OCI-LY7 (cell line): ENCODE results near the gene TTC21A. TPM values are rescaled to one million over a fixed set of nuclear protein-coding genes. Genes with fewer than 3 reads are reported as not detected.

Experiments
- BruUV-seq: library from RNA; stranded (reverse); fragments of 400-500 nt; replicated peaks from 2 replicates; lab custom pipeline; 2021; lab: Mats Ljungman, UMichigan
- CTCF ChIA-PET: fragments of 300-600 bp; sonication (Branson Sonifier 250); formaldehyde crosslinking; loops from one replicate; lab custom pipeline; 2022; ENCODE audit warnings: antibody characterized with exemption; ENCODE audit not compliant: unreplicated experiment; lab: Charles Lee
- POLR2A ChIA-PET: fragments of 300-600 bp; sonication (Branson Sonifier 250); formaldehyde crosslinking; loops from one replicate; lab custom pipeline; 2022; ENCODE audit warnings: antibody characterized with exemption; lab: Charles Lee
- DNase-seq: peaks from one replicate; pipeline ENCODE4 v3.0.0-alpha.2; 2015; ENCODE audit warnings: low spot score
- H2AFZ ChIP-seq: fragments of 200-600 bp; sonication (generic), shearing (Covaris generic); 2 replicates; pipeline ENCODE4 v1.6.1; 2014; ENCODE audit warnings: mild to moderate bottlenecking, antibody characterized with exemption, low read length, moderate library complexity
- H3K27ac ChIP-seq: fragments of 200-600 bp; sonication (generic); 2 replicates; pipeline ENCODE4 v1.5.1; 2014; ENCODE audit warnings: mixed run types, low read depth, mild to moderate bottlenecking, moderate library complexity, low read length, inconsistent platforms; ENCODE audit not compliant: poor library complexity, severe bottlenecking
- H3K36me3 ChIP-seq: fragments of 200-600 bp; sonication (generic); 2 replicates; pipeline ENCODE4 v1.6.1; 2014; ENCODE audit warnings: mild to moderate bottlenecking, antibody characterized with exemption, low read length, moderate library complexity, mixed read lengths; ENCODE audit not compliant: insufficient read depth
- H3K4me1 ChIP-seq: fragments of 200-600 bp; sonication (generic); 2 replicates; pipeline ENCODE4 v1.5.1; 2014; ENCODE audit warnings: mild to moderate bottlenecking, low read length; ENCODE audit not compliant: insufficient read depth, poor library complexity, severe bottlenecking
- H3K4me2 ChIP-seq: fragments of 200-600 bp; sonication (generic); 2 replicates; pipeline ENCODE4 v1.6.1; 2014; ENCODE audit warnings: mild to moderate bottlenecking, low read length
- H3K4me3 ChIP-seq: fragments of 200-600 bp; sonication (generic); 2 replicates; pipeline ENCODE4 v1.5.1; 2014; ENCODE audit warnings: mild to moderate bottlenecking, low read depth, low read length; ENCODE audit not compliant: poor library complexity, severe bottlenecking
- H3K79me2 ChIP-seq: fragments of 200-600 bp; sonication (generic); 2 replicates; pipeline ENCODE4 v1.6.1; 2016; ENCODE audit warnings: low read depth, mild to moderate bottlenecking, low read length, moderate library complexity, mixed read lengths; ENCODE audit not compliant: insufficient read depth
- H3K9me2 ChIP-seq: fragments of 200-600 bp; sonication (generic); 2 replicates; pipeline ENCODE4 v1.6.1; 2016; ENCODE audit warnings: mild to moderate bottlenecking, low read length, mixed read lengths; ENCODE audit not compliant: insufficient read depth
- H3K9me3 ChIP-seq: fragments of 200-600 bp; sonication (generic); 2 replicates; pipeline ENCODE4 v1.6.1; 2014; ENCODE audit warnings: mild to moderate bottlenecking, mixed run types, low read length, mixed read lengths
- H4K20me1 ChIP-seq: fragments of 200-600 bp; sonication (generic); 2 replicates; pipeline ENCODE4 v1.6.1; 2014; ENCODE audit warnings: mild to moderate bottlenecking, antibody characterized with exemption, low read length, moderate library complexity, mixed read lengths; ENCODE audit not compliant: insufficient read depth
- EZH2phosphoT487 ChIP-seq: fragments of 200-600 bp; sonication (generic); IDR thresholded peaks from 2 replicates; pipeline ENCODE4 v1.6.1; 2018; ENCODE audit warnings: low read depth, borderline replicate concordance, mild to moderate bottlenecking, mixed run types, antibody characterized with exemption, low read length, moderate library complexity, mixed read lengths
- intact Hi-C: fragments of 100-400 bp; cut with micrococcal nuclease; formaldehyde crosslinking; loops from one replicate; pipeline ENCODE4 v1.10.0; 2022; ENCODE audit not compliant: unreplicated experiment
- total RNA-seq, 2 experiments: library from RNA; depleted of rRNA in 1 of 2; stranded (reverse); fragments of >200 nt in 1 of 2; shearing (Covaris generic) in 1 of 2; gene quantifications; 2 replicates each; pipeline ENCODE4 v1.2.3, GENCODE V29; 2014 to 2022
- TF ChIP-seq, protein P1 (sequence below): fragments of 200-600 bp; sonication (generic); conservative IDR thresholded peaks from 2 replicates; pipeline ENCODE4 v1.5.1; 2014; ENCODE audit warnings: mild to moderate bottlenecking, antibody characterized with exemption, low read length, moderate library complexity, mixed read lengths

The TTC21A gene
- total RNA-seq, 2 experiments from 2014 or later: 12.8 to 27.1 TPM

DNA sequence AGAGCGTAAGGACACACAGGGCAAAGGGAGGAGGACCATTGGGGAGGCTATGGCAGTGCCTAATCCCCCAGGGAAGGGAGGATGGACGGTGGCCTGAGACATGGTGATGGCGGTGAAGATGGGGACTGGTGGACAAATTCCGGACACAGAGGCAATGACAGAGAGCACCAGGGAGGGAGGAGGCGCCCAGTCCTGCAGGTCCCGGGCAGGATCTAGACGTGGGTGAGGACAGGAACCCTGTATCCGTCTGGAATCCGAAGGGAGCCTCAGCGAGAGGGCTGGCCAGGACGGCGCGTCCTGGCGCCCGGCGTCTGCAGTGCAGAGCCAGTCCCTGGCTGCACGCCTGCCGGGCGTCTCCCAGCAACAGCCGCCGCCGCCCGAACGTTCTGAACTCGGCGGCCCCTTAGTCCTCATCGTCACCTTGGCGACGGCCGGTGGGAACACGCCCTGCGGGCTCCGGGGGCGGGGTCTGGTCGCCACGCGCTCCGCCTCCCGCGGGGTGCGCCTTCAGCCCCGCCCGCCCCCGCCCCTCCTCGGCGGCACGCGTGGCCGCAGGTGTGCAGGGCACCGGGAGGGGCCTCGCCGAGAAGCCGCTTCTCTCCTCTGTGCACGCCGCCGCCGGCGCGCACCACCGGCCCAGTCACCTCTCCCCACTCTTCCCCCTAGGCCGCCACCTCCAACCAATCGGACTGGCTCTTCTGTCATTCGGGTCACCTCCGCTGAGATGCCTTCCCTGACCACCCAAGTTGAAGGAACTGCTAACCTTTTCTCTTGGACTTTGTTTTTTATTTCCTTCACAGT lies 73.3 kb downstream of the TTC21A start:
- H3K4me3 ChIP-seq: peak overlapping the region; percentile 55
- peaks cover 30% of the 10 kb centered on the region for H3K4me1 ChIP-seq
- no peaks in the 10 kb centered on the region for H4K20me1 ChIP-seq
- peak; percentile 67 for DNase-seq
- ChIA-PET CTCF (no interaction called here), POLR2A (interaction anchor here (0.6 kb wide), 1 partner anchor 32 kb away, joined by 3 read pairs; no protein-coding TSS in a partner anchor)
- no peaks in the 10 kb centered on the region for H3K9me3 ChIP-seq
- intact Hi-C loops: loop anchor here (1.0 to 5.0 kb wide), 4 partner anchors 32 to 93 kb away; no protein-coding TSS in a partner anchor
- no peaks in the 10 kb centered on the region for H3K36me3 ChIP-seq
- H3K4me2 ChIP-seq: peak overlapping the region; percentile 65
- H3K79me2 ChIP-seq: no peaks in the 10 kb centered on the region
- H2AFZ ChIP-seq: peak overlapping the region; percentile 43; the same call in 1 of the 2 replicates
- no TSS peak for BruUV-seq
- no peaks in the 10 kb centered on the region for H3K9me2 ChIP-seq
- no peak overlapping the region for H3K27ac ChIP-seq
- TF ChIP-seq, protein P1, sequence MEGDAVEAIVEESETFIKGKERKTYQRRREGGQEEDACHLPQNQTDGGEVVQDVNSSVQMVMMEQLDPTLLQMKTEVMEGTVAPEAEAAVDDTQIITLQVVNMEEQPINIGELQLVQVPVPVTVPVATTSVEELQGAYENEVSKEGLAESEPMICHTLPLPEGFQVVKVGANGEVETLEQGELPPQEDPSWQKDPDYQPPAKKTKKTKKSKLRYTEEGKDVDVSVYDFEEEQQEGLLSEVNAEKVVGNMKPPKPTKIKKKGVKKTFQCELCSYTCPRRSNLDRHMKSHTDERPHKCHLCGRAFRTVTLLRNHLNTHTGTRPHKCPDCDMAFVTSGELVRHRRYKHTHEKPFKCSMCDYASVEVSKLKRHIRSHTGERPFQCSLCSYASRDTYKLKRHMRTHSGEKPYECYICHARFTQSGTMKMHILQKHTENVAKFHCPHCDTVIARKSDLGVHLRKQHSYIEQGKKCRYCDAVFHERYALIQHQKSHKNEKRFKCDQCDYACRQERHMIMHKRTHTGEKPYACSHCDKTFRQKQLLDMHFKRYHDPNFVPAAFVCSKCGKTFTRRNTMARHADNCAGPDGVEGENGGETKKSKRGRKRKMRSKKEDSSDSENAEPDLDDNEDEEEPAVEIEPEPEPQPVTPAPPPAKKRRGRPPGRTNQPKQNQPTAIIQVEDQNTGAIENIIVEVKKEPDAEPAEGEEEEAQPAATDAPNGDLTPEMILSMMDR: no peak
- TF ChIP-seq EZH2phosphoT487: no peak

DNA sequence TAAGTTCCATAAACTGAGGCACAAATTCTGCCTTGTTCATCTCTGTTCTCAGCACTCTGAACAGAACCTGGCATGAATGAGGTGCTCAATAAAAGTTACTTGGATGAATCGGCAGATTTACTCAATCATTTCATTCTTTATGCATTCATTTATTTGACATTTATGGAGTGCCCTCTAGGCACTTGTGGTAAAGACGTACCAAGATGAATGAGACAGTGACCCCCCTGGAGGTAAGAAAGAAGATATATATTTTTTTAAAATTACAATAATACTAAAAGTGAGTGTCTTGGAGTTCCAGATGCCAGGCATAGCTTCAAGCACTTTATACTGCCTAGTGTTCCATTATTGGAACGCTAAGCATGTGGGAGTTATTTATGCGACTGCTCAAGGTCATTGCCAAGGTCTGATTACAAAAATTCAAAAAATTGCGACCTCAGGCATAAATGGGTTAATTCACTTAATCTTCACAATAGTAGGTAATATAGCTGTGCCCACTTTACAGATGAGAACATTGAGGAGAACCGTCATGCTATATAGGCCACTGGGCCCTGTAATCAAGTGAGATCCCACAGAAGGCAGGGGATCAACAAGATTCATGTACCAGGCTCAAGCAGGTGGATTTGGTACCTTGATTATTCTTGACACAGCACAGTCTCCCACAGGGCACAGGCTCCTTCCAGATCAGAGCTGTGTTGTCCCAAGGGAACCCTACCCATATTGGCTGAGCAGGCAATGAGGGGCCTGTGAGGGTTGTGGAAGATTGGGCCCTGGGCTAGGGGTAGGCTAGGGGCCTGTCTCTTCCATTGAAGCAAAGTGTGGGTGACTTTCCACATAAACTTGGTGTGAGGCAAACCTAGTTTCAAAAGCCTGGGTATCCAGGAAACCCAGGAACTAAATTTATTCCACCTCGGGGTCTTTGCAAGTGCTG lies 74.2 kb downstream of the TTC21A start:
- DNase-seq: peak; percentile 30
- BruUV-seq: no TSS peak
- Histone ChIP-seq H3K4me2 (peak overlapping the region; percentile 65), H3K4me3 (peak overlapping the region; percentile 55), H3K9me3 (no peaks in the 10 kb centered on the region), H3K4me1 (peaks cover 30% of the 10 kb centered on the region), H2AFZ (peak overlapping the region; percentile 43; the same call in 1 of the 2 replicates), H3K79me2 (no peaks in the 10 kb centered on the region), H3K36me3 (no peaks in the 10 kb centered on the region), H3K27ac (no peak overlapping the region), H4K20me1 (no peaks in the 10 kb centered on the region), H3K9me2 (no peaks in the 10 kb centered on the region)
- intact Hi-C loops: loop anchor here (1.0 to 5.0 kb wide), 4 partner anchors 33 to 94 kb away; no protein-coding TSS in a partner anchor
- POLR2A ChIA-PET: interaction anchor here (0.6 kb wide), 1 partner anchor 33 kb away, joined by 3 read pairs; no protein-coding TSS in a partner anchor
- TF ChIP-seq, protein P1: peak; percentile 52; the same call in 1 of the 2 replicates
- TF ChIP-seq EZH2phosphoT487: no peak
- CTCF ChIA-PET: interaction anchor here (1.6 kb wide), 1 partner anchor 107 kb away, joined by 4 read pairs; no protein-coding TSS in a partner anchor
